GM12878 (cell line): ENCODE measurements around the gene TSSK2. TPM values are rescaled to one million over a fixed set of nuclear protein-coding genes. Genes with fewer than 3 reads are reported as not detected.

Experiments used
- ATAC-seq: fragments of 200-7000 bp; cut with Tn5 transposase; 3 replicates; pipeline ENCODE4 v1.9.1; 2020; ENCODE audit warnings: mild to moderate bottlenecking, moderate library complexity
- BruUV-seq: library from RNA; stranded (reverse); fragments of 400-500 nt; replicated peaks from 2 replicates; lab custom pipeline; 2021; lab: Mats Ljungman, UMichigan
- CTCF ChIA-PET: fragments of 300-600 bp; sonication (Branson Sonifier 250); formaldehyde crosslinking; extraction: SDS; loops from one replicate; lab custom pipeline; 2021; ENCODE audit warnings: inconsistent platforms; lab: Yijun Ruan, JAX
- POLR2A ChIA-PET: fragments of 350-600 bp; formaldehyde crosslinking; extraction: SDS; loops from one replicate; lab custom pipeline; 2021; ENCODE audit warnings: inconsistent platforms; lab: Charles Lee
- RAD21 ChIA-PET: fragments of 300-600 bp; sonication (Branson Sonifier 250); formaldehyde crosslinking; loops from one replicate; lab custom pipeline; 2023; ENCODE audit warnings: antibody characterized with exemption; ENCODE audit not compliant: unreplicated experiment; lab: Charles Lee
- SMC1A ChIA-PET: fragments of 300-600 bp; sonication (Branson Sonifier 250); formaldehyde crosslinking; loops from one replicate; lab custom pipeline; 2023; ENCODE audit not compliant: unreplicated experiment, uncharacterized antibody; lab: Charles Lee
- DNase-seq: peaks from one replicate; pipeline ENCODE4 v3.0.0-alpha.2; 2011; ENCODE audit warnings: low read depth, low spot score
- FAIRE-seq: peaks from 3 replicates; lab custom pipeline; 2011; peaks lifted over from hg19 to GRCh38; lab: Jason Lieb, UNC
- H2AFZ ChIP-seq: 2 replicates; pipeline ENCODE4 v1.6.0; 2011; ENCODE audit warnings: low read depth, low read length, control low read depth; ENCODE audit not compliant: control insufficient read depth
- H3K27ac ChIP-seq: 2 replicates; pipeline ENCODE4 v1.5.1; 2011; ENCODE audit warnings: control low read depth; ENCODE audit not compliant: control insufficient read depth, insufficient read depth
- H3K27me3 ChIP-seq, 2 experiments: replicated peaks in 1 of 2; 2 replicates each; pipeline versions ENCODE4 v1.6.0 to v1.6.1; 2011; ENCODE audit warnings: low read length in 1 of 2; ENCODE audit not compliant: control insufficient read depth in 2 of 2, insufficient read depth in 2 of 2
- H3K36me3 ChIP-seq, 2 experiments: 2 replicates each; pipeline ENCODE4 v1.5.1; 2011; ENCODE audit warnings: low read length in 1 of 2; ENCODE audit not compliant: control insufficient read depth in 2 of 2, insufficient read depth in 2 of 2
- H3K4me1 ChIP-seq: 2 replicates; pipeline ENCODE4 v1.6.1; 2011; ENCODE audit warnings: mild to moderate bottlenecking, low read length, moderate library complexity, mixed read lengths; ENCODE audit not compliant: control insufficient read depth, insufficient read depth
- H3K4me2 ChIP-seq: 2 replicates; pipeline ENCODE4 v1.6.0; 2011; ENCODE audit warnings: control low read depth; ENCODE audit not compliant: control insufficient read depth, insufficient read depth
- H3K4me3 ChIP-seq: fragments of 200-600 bp; sonication (generic); 2 replicates; pipeline ENCODE4 v1.5.1; 2016
- H3K79me2 ChIP-seq: 2 replicates; pipeline ENCODE4 v1.6.0; 2011; ENCODE audit warnings: low read length; ENCODE audit not compliant: control insufficient read depth, insufficient read depth
- H3K9ac ChIP-seq: 2 replicates; pipeline ENCODE4 v1.8.0; 2011; ENCODE audit warnings: low read length, control low read depth, mixed read lengths; ENCODE audit not compliant: control insufficient read depth, insufficient read depth
- H3K9me3 ChIP-seq: replicated peaks from 3 replicates; pipeline ENCODE4 v1.5.1; 2011; ENCODE audit warnings: mild to moderate bottlenecking, low read length; ENCODE audit not compliant: control insufficient read depth, insufficient read depth
- H4K20me1 ChIP-seq: 2 replicates; pipeline ENCODE4 v1.6.0; 2011; ENCODE audit not compliant: control insufficient read depth, insufficient read depth
- BRCA1 ChIP-seq: IDR thresholded peaks from 2 replicates; pipeline ENCODE4 v1.6.1; 2011; ENCODE audit warnings: low read depth, low read length, improper control_type of control experiment
- CHD4 ChIP-seq: fragments of 200-600 bp; sonication (generic); IDR thresholded peaks from 2 replicates; pipeline ENCODE4 v1.6.1; 2016; ENCODE audit warnings: mild to moderate bottlenecking
- CTCF ChIP-seq, 3 experiments: IDR thresholded peaks in 2 of 3; conservative IDR thresholded peaks in 1 of 3; 2 replicates each; pipeline ENCODE4 v1.5.1; 2011; ENCODE audit warnings: low read depth in 3 of 3, low read length in 3 of 3, mild to moderate bottlenecking in 3 of 3, control low read depth in 2 of 3, moderate library complexity in 2 of 3, inconsistent platforms in 1 of 3, mixed read lengths in 1 of 3; ENCODE audit not compliant: control insufficient read depth in 2 of 3, insufficient read depth in 1 of 3; ENCODE audit errors: extremely low read depth in 1 of 3
- HDAC6 ChIP-seq: fragments of 200-600 bp; sonication (generic); IDR thresholded peaks from one replicate; pipeline ENCODE4 v1.8.0; 2017; ENCODE audit warnings: antibody characterized with exemption; ENCODE audit not compliant: unreplicated experiment
- JUND ChIP-seq: IDR thresholded peaks from 2 replicates; pipeline ENCODE4 v1.6.1; 2012; ENCODE audit warnings: low read depth, mild to moderate bottlenecking, low read length, improper control_type of control experiment, moderate library complexity
- KLF5 ChIP-seq: fragments of 450-650 bp; IDR thresholded peaks from 2 replicates; pipeline ENCODE4 v1.6.1; 2014; ENCODE audit warnings: mild to moderate bottlenecking; ENCODE audit not compliant: partially characterized antibody
- NR2C1 ChIP-seq: fragments of 450-650 bp; IDR thresholded peaks from 2 replicates; pipeline ENCODE4 v1.6.1; 2017; ENCODE audit warnings: antibody characterized with exemption, mild to moderate bottlenecking, moderate library complexity
- NR2F1 ChIP-seq: fragments of 450-650 bp; conservative IDR thresholded peaks from 2 replicates; pipeline ENCODE4 v1.6.1; 2017; ENCODE audit warnings: mild to moderate bottlenecking
- PAX8 ChIP-seq: fragments of 450-650 bp; IDR thresholded peaks from 2 replicates; pipeline ENCODE4 v1.6.1; 2017; ENCODE audit warnings: mild to moderate bottlenecking, moderate library complexity
- PML ChIP-seq: IDR thresholded peaks from 2 replicates; pipeline ENCODE4 v1.6.1; 2012; ENCODE audit warnings: low read length, inconsistent platforms
- POLR2A ChIP-seq: IDR thresholded peaks from 2 replicates; pipeline ENCODE4 v1.6.1; 2011; ENCODE audit warnings: low read depth, mild to moderate bottlenecking, low read length
- PRDM15 ChIP-seq: fragments of 450-650 bp; formaldehyde crosslinking; IDR thresholded peaks from 2 replicates; pipeline ENCODE4 v1.4.0; 2020; ENCODE audit warnings: mild to moderate bottlenecking, moderate library complexity
- SIX5 ChIP-seq: IDR thresholded peaks from 2 replicates; pipeline ENCODE4 v1.6.1; 2011; ENCODE audit warnings: mild to moderate bottlenecking, low read depth, low read length, moderate library complexity; ENCODE audit not compliant: severe bottlenecking
- SP1 ChIP-seq: IDR thresholded peaks from one replicate; pipeline ENCODE4 v1.6.1; 2011; ENCODE audit warnings: low read depth, low read length
- TCF7 ChIP-seq: IDR thresholded peaks from 2 replicates; pipeline ENCODE4 v1.6.1; 2014; ENCODE audit warnings: antibody characterized with exemption, borderline replicate concordance
- ZBTB11 ChIP-seq: fragments of 450-650 bp; formaldehyde crosslinking; IDR thresholded peaks from 2 replicates; pipeline ENCODE4 v1.5.0; 2022; ENCODE audit warnings: mild to moderate bottlenecking, missing genetic modification characterization
- WGBS: methylation state at CpG from one replicate; pipeline ENCODE4 v1.1.6; 2016; ENCODE audit warnings: low lambda C conversion rate; ENCODE audit not compliant: insufficient replicate concordance, insufficient coverage; ENCODE audit errors: missing lambda C conversion rate; 5-methylcytosine and 5-hydroxymethylcytosine counted together
- in situ Hi-C: fragments of 300-500 bp; cut with MboI; formaldehyde crosslinking; loops from 9 replicates; pipeline ENCODE4 v1.14.3; 2018; ENCODE audit warnings: mixed read lengths
- intact Hi-C: fragments of 100-400 bp; cut with micrococcal nuclease; formaldehyde crosslinking; loops from one replicate; pipeline ENCODE4 v1.14.2; 2022; ENCODE audit not compliant: unreplicated experiment
- polyA plus RNA-seq, 11 experiments: library from polyadenylated mRNA; depleted of rRNA in 4 of 11; unstranded in 6 of 11; stranded (reverse) in 5 of 11; fragments of >200 nt; fragmentation: Nextera tagmentation in 4 of 11; fragmentation: Illumina TruSeq in 1 of 11; extraction: Ambion mirVana in 4 of 11; extraction: Trizol in 1 of 11; gene quantifications; 1 replicate in 1 of 11; 2 replicates in 10 of 11; pipeline versions ENCODE4 v1.2.1 to v1.2.3, GENCODE V29; 2011 to 2016; ENCODE audit warnings: inconsistent platforms in 2 of 11, missing spikeins in 2 of 11, low read depth in 1 of 11
- total RNA-seq, 4 experiments: library from RNA; depleted of rRNA in 3 of 4; stranded (reverse); fragments of >200 nt in 3 of 4; fragmentation: Illumina TruSeq in 1 of 4; extraction: Trizol in 1 of 4; gene quantifications; 2 replicates each; pipeline versions ENCODE4 v1.2.1 to v1.2.3, GENCODE V29; 2013 to 2021

TSSK2 gene
- total and polyA plus RNA-seq, 10 of the 15 experiments (the other 5 are each of a cell fraction or from before 2014, with no cell fraction given): 0.03 to 0.17 TPM; not detected in 8

- 91% methylated on average over 8 of the region's 8 CpGs for WGBS
- Histone ChIP-seq H3K4me3 (peak overlapping the region; percentile 95; the same call in 1 of the 2 replicates), H2AFZ (no peak overlapping the region), H3K79me2 (peaks cover 68% of the 10 kb centered on the region), H3K27me3 (no peaks in the 10 kb centered on the region; a peak in 1 of 4 replicates), H3K36me3 (peaks cover 0 to 3% of the 10 kb centered on the region in 2 experiments; a peak in 2 of 4 replicates), H3K27ac (no peak overlapping the region), H3K9me3 (no peaks in the 10 kb centered on the region), H3K4me1 (peaks cover 24% of the 10 kb centered on the region), H4K20me1 (peaks cover 3% of the 10 kb centered on the region), H3K4me2 (peak overlapping the region; percentile 99), H3K9ac (no peak overlapping the region)
- no peak for DNase-seq
- in situ Hi-C loops (no loop called here), intact Hi-C loops (no loop called here)
- ChIA-PET SMC1A (no interaction called here), RAD21 (no interaction called here), POLR2A (no interaction called here), CTCF (interaction anchor here (1.0 kb wide), 1 partner anchor 13 kb away, joined by 3 read pairs; no protein-coding TSS in a partner anchor)
- ATAC-seq: no peak
- no TSS peak for BruUV-seq
- FAIRE-seq: no peak
- TF ChIP-seq CHD4 (no peak), PAX8 (no peak), KLF5 (no peak), BRCA1 (no peak), SP1 (no peak), TCF7 (no peak), JUND (no peak), HDAC6 (no peak), PML (no peak), ZBTB11 (CRISPR knock-in tag) (no peak), NR2C1 (no peak), SIX5 (no peak), PRDM15 (no peak), CTCF (IDR thresholded peaks at IDR 0.05 in 2 of 3, conservative IDR thresholded peaks at IDR 0.05 in 1 of 3; ENCODE audit: control insufficient read depth in 2 of 3, extremely low read depth in 1 of 3, insufficient read depth in 1 of 3, low read depth in 3 of 3, low read length in 3 of 3) (no peak), NR2F1 (no peak), POLR2A (no peak)
Observed at GRCh38 chr22:19119949-19120348, 11.2 kb upstream of the TSSK2 start.
